NCI-H510A treated with DMSO at 0.1 percent for 48 hours (cell line): ENCODE results near the gene DNAAF2.
"Not testable (repeated sequence)": the region's sequence is repeated elsewhere in the genome, so short reads cannot be mapped to it uniquely, and the experiment has no call there.

Source experiments
- DNase-seq: peaks from one replicate; lab custom pipeline; 2025; lab: John Stamatoyannopoulos, UW

Gene DNAAF2, protein sequence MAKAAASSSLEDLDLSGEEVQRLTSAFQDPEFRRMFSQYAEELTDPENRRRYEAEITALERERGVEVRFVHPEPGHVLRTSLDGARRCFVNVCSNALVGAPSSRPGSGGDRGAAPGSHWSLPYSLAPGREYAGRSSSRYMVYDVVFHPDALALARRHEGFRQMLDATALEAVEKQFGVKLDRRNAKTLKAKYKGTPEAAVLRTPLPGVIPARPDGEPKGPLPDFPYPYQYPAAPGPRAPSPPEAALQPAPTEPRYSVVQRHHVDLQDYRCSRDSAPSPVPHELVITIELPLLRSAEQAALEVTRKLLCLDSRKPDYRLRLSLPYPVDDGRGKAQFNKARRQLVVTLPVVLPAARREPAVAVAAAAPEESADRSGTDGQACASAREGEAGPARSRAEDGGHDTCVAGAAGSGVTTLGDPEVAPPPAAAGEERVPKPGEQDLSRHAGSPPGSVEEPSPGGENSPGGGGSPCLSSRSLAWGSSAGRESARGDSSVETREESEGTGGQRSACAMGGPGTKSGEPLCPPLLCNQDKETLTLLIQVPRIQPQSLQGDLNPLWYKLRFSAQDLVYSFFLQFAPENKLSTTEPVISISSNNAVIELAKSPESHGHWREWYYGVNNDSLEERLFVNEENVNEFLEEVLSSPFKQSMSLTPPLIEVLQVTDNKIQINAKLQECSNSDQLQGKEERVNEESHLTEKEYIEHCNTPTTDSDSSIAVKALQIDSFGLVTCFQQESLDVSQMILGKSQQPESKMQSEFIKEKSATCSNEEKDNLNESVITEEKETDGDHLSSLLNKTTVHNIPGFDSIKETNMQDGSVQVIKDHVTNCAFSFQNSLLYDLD

DNA sequence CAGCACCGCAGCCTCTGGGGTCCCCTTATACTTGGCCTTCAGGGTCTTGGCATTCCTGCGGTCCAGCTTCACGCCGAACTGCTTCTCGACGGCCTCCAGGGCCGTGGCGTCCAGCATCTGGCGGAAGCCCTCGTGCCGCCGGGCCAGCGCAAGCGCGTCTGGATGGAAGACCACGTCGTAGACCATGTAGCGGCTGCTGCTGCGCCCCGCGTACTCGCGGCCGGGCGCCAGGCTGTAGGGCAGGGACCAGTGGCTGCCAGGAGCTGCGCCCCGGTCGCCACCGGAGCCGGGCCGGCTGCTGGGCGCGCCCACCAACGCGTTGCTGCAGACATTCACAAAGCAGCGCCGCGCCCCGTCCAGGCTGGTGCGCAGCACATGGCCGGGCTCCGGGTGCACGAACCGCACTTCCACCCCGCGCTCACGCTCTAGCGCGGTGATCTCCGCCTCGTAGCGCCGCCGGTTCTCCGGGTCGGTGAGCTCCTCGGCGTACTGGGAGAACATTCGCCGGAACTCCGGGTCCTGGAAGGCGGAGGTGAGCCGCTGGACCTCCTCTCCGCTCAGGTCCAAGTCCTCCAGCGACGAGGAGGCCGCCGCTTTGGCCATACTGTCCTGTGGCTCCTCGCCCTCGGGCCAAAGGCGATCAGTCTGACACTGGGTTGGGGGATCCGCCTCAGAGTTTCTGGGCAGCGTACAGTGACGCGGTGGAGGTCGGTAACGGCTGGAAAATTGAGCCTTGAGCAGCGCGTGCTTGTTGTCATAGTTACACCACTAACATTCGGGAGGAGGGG lies at the start of gene DNAAF2:
Gene DNAAF2, minus strand, starts transcription at position 698 of the 788 bp plus-strand sequence. Its CDS starts 95 bp downstream, at position 603.
- peak; percentile 68 for DNase-seq

DNA sequence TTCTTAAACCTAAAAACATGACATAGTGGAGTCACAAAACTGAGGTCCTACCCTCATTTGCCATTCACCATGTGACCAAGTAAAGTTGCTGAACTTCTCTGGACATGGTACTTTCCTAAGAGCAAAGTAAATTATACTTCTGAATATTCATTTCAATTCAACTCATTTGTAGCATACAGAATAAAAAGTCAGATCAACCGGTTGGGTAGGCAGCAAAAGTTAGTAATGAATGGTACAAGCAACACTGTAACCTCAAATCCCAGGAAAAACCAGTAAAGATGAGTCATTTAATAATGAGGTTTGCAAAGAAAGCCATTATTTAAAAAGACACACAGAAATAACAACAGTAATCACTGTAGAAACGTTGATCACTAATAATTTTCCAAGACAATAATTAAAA lies 44.2 kb upstream of the DNAAF2 start:
- no peak for DNase-seq

DNA sequence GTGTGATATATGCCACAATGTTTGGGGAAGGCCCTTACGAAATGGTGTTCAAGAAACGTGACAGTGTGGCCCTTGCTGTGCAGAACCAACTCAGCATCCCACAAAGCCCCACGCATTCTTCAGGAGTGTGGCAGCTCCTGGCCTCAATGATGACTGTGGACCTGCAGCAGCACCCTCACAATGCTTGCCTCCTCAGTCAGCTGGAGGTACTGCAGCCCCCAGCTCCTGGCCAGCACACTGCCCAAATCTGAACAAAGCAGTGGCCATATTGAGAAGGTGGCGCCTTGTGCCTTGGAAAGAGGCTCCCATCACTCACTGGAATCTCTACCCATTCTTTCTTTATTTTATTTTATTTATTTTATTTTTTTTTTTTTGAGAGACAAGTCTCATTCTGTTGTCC lies 42.6 kb upstream of the DNAAF2 start:
- no peak for DNase-seq

DNA sequence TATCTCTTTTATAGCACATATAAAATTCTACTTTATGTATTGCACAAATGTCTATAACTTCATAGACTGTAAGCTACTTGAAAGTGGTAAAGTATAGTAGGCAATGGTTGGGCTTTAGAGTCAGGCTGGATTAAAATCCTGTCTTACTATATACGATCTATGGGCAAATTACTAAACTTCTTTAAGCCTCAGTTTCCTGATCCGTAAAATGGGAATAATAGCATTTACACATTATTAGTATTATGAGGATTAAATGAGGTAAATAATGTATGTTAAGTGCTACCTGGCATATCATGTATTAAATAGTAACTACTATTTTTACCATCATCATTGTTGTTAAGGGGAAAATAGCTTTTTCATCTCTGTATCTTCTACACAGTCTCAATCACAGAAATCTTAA lies 38.5 kb upstream of the DNAAF2 start:
- DNase-seq: no peak

DNA sequence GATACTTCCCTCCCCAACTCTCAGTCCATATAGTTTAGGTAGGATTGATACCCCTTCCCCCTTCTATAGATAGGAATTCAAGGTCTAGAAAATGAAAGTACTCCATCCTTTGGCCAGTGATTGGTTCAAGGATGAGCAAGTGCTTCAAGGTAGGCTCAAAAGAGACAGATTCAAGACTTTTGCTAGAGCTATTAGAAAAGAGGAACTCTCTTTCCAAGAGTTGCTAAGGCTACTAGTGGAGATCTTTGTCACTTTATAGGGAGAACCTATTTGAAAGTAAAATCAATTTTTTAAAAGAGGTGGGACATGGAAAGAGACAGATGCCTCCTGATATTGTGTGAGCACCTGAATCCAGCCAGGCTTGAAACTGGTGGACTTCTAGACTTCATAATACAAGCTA lies 35.4 kb upstream of the DNAAF2 start:
- DNase-seq: no peak

DNA sequence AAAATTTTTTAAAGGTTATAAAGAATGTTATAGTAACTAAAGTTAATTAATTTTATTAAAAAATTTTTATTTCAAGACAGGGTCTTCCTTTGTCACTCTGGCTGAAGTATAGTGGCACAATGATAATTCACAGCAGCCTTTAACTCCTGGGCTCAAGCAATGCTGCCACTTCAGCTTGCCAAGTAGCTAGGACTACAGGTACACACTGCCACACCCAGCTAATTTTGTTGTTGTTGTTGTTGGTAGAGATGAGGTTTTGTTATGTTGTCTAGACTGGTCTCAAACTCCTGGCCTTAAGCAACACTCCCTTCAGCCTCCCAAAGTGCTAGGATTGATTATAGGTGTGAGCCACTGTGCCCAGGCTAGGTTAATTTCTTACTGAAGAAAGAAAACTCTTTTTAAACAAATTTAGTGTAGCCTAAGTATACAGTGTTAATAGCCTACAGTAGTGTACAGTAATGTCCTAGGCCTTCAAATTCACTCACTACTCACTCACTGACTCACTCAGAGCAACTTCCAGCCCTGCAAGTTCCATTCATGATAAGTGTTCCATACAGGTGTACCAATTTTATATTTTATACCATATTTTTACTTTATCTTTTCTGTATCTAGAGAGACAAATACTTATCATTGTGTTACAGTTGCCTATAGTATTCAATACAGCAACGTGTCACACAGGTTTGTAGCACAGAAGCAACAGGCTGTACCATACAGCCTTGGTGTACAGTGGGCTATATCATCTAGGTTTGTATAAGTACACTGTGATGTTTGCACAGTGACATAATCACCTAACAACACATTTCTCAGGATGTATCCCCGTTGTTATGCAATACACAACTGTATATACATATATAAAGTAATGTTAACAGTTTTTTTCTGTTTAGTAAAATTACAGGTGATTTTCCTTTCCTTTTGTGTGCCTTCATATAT lies 24.7 kb upstream of the DNAAF2 start:
- DNase-seq: peak; percentile 18

DNA sequence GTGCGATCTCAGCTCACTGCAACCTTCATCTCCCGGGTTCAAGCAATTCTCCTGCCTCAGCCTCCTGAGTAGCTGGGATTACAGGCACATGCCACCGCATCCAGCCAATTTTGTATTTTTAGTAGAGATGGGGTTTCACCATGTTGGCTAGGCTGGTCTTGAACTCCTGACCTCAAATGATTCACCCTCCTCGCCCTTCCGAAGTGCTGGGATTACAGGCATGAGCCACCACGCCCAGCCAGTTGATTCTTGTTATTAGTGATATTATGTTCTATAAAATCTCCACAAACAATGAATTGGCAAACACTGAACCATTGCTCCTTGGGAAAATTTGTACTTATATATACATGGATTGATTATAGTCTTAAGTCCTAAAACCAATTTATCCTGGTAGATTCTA lies 22.5 kb upstream of the DNAAF2 start:
- not testable (repeated sequence) for DNase-seq

DNA sequence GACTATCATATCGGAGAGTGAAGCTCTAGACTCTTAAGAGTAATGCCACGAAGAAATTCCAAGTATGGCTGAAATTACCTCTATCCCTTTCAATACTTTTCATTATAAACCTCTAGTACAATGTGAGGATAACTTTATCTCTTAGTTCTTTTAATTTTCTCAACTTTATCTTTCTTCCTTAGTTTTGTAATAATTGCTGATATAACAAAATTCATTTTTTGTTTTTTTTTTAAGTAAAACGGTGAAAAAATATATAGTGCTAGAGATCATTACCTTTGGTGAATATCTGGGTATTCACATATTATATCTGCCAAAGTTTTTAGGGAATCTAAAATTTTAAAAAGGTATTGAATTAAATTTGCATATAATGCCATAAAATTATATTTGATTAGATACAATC lies 19.5 kb upstream of the DNAAF2 start:
- DNase-seq: no peak

DNA sequence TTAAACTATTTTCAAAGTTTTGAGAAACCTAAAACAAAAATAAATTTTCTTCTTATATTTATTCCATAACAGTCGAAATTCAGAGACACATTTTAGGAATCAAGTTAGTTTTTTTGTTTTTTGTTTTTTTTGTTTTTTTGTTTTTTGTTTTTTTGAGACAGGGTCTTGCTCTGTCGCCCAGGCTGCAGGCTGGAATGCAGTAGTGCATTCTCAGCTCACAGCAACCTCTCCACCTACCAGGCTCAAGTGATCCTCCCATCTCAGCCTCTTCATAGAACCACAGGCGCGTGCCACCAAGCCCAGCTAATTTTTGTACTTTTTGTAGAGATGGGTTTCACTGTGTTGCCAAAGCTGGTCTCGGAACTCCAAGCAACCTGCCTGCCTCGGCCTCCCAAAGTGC lies 18.5 kb upstream of the DNAAF2 start:
- DNase-seq: no peak

DNA sequence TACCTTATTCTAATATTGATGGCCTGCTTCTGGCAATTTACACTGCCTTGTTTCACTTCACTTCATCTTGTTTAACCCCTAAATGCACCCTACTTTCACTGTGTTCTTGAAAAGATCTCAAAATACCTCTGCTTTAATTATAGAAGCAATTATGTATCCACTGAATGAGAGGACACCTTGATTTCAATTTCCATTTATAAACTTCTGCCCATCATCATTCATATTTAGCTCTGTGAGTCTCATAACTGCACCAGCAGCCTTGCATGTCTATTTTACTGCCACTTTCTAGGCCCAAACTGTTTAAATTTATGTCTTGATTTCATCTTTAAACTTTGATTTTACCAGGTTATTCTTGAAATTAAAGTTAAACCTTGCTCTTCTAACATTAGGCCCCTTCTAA lies 7.1 kb upstream of the DNAAF2 start:
- no peak for DNase-seq

DNA sequence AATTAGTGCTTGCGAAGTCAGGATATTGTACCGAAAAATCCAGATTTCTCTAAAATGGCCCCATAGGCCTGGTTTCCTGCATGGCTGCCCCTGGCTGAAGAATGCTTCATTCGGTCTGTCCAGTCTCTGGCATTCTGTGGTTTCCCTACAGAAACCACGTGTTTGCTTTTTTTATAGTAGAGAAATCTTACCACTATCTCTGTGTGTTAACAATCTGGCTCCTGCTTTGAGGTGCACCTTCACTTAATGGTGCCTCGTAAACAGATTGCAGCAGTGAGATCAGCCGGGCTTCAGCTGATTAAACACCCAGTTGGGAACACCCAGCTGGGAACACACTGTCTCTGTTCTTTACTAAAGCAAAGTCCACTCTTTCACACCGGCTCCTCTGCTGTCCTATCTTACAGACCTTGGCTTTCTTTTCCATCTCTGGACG lies 6.7 kb upstream of the DNAAF2 start:
- DNase-seq: peak; percentile 17

DNA sequence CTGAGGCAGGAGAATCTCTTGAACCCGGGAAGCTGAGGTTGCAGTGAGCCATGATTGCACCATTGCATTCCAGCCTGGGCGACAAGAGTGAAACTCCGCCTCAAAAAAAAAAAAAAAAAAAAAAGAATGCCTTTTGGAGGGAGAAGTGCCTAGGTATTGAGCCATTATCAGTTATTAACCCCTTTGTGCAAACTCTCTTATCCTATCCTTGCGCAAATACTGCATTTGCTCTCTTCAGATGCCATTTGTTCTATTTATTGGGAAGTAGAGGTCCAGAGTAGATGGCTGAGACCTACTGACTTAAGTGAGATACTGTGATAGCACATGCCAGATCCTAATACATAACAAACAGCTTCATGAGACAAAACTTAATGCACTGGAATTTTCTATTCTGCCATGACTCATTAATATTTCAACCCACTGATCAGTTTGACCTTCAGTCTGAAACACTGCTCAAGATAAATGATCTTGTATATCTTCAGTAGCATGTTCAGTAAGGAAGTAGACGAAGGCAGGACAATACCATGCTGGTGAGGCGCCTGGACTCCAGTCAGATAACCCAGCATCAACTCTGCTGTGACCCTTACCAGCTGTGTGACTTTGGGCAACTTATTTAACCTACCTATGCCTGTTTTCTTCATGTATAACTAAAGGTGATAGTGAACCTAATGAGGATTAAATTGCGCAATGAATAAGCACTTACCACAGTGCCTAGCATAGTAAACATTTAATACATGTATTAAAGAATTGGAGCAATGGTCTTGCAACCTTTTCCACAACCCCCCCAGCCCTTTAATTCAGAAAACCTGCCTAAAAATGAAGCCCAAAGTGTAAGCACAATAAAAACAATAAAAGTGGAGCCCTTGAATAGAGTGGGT lies 5.7 kb upstream of the DNAAF2 start:
- DNase-seq: no peak

DNA sequence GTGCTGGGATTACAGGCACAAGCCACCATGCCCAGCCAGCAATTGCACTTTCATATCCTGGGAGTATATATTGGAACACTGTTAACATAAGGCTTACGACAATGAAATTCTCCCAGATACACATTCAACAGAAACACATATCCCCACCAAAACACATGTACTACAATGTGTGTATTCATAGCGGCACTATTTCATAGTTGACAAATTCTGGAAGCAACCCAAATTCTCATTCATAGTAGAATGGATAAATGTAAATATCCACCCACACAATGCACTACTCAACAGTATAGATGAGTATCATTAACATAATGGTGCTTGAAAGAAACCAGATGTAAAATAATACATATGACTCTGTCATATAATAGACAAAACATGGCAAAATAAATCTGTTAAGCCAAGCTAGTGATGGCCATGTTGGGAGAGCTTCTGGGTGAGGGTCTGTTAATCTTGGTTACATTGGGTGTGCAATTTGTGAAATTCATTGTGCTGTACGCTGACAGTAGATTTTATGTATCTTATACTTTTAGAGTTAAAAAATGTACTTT lies 2.6 kb upstream of the DNAAF2 start:
- no peak for DNase-seq

DNA sequence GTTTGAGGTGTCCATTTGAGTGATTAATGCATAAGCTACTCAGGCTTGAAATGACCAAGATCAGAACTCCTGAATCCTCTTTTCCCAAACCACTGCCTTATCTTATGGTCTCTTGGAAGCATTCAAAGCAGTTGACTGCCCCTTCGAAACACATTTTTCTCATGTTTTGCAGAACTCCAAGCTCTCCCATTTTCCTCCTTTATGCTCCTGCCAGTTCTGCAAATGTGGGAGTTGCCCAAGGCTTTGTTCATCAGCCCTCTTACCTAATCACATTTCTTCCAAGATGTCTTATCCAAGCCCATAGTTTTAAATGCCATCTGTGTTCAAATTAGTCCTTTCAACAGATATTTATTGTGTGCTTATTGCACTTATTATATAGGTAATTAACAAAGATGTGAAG lies 1.8 kb upstream of the DNAAF2 start:
- DNase-seq: no peak

DNA sequence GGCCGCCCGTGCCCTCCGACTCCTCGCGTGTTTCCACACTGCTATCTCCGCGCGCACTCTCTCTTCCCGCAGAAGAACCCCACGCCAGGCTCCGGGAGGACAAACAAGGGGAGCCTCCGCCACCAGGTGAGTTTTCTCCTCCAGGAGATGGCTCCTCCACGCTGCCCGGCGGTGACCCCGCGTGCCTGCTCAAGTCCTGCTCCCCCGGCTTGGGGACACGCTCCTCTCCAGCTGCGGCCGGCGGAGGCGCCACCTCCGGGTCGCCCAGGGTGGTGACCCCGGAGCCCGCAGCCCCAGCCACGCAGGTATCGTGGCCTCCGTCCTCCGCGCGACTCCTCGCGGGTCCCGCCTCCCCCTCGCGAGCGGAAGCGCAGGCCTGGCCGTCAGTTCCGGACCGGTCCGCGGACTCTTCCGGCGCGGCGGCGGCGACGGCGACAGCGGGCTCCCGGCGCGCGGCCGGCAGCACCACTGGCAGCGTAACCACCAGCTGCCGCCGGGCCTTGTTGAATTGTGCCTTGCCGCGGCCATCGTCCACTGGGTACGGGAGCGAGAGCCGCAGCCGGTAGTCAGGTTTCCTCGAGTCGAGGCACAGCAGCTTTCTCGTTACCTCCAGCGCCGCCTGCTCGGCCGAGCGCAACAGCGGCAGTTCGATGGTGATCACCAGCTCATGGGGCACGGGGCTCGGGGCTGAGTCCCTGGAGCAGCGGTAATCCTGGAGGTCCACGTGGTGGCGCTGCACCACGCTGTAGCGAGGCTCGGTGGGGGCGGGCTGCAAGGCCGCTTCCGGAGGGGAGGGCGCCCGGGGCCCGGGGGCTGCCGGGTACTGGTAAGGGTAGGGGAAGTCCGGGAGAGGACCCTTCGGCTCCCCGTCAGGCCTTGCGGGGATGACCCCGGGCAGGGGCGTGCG lies 1.2 kb downstream of the DNAAF2 start:
- peak; percentile 81 for DNase-seq

DNA sequence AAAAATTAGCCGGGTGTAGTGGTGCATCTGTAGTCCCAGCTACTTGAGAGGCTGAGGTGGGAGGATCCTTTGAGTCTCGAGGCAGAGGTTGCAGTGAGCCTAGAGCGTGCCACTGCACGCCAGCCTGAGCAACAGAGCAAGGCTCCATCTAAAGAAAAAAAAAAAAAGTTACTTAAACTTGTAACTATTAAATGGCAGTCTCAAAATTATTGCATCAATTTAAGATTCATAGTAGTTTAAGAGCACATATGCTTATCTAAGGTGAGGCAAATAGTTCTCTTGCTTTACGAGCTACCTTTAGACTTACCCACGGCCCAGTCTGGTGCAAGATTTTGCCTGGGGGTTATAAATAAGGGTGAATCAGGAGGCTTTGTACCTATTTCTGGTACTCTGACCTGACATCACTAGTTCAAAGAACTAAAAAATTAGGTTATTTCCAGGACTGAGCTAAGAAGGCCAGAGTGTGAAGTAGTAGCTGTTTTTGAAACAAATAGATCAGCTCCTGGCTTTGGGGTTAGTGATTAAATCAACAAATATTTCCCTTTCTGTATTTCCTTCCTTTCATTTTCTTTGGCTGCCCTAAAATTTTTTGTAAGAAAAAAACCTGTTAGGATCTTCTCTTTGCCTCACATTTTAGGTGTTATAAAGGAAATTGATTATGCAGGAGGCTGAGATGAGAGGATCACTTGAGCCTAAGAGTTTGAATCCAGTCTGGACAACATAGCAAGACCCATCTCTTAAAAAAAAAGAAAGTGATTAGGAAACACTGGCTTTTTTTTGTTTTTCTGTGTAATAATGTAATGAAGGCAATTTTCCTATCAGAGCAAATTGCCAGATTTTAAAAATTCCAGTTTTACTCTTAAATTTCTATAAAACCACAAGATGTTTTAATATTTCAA lies 10.9 kb downstream of the DNAAF2 start:
- no peak for DNase-seq

DNA sequence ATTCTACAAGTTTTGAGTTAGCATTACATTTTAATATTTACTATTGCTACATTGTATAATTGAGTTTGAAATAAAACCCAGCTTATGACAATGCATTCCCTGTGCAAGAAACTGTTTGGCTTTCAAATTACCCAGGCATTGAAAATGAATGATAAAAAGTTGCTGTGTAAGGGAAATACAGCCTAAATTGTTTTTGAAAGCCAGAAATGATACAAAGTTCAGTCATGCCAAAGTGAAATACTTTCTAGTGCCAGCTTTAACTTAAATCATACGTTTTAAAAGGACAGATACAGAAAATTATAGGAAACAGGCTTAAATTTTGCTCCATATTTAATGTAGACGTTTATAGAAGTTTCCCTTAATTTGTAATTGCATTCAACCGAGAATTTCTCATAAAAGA lies 11.7 kb downstream of the DNAAF2 start:
- DNase-seq: no peak
